Kidney (tissue), 14 donors: ENCODE results near the gene EPHA6. TPM values are rescaled to one million over a fixed set of nuclear protein-coding genes. Genes with fewer than 3 reads are reported as not detected.

Experiments
- DNase-seq, 5 donors: peaks; one replicate each; pipeline ENCODE4 v3.0.0-alpha.2; 2013 to 2020
- FAIRE-seq: peaks from 2 replicates; lab custom pipeline; 2012; peaks lifted over from hg19 to GRCh38; lab: Jason Lieb, UNC
- H3K27ac ChIP-seq, 2 donors: one replicate each; pipeline ENCODE4 v1.7.0; 2013; ENCODE audit warnings: low read depth in 2 of 2, low read length in 2 of 2, inconsistent platforms in 1 of 2
- H3K27me3 ChIP-seq: one replicate; pipeline ENCODE4 v1.7.1; 2013; ENCODE audit warnings: low read length, inconsistent platforms; ENCODE audit not compliant: control insufficient read depth, insufficient read depth
- H3K36me3 ChIP-seq, 3 donors: one replicate each; pipeline versions ENCODE4 v1.7.0 to v1.7.1; 2013; ENCODE audit warnings: low read length in 3 of 3, control low read depth in 1 of 3, inconsistent platforms in 1 of 3; ENCODE audit not compliant: insufficient read depth in 3 of 3, control insufficient read depth in 2 of 3
- H3K4me1 ChIP-seq, 3 donors: one replicate each; pipeline versions ENCODE4 v1.7.0 to v1.7.1; 2013; ENCODE audit warnings: low read length in 3 of 3, inconsistent platforms in 1 of 3, low read depth in 1 of 3; ENCODE audit not compliant: control insufficient read depth in 2 of 3, insufficient read depth in 2 of 3
- H3K4me3 ChIP-seq, 3 donors: one replicate each; pipeline versions ENCODE4 v1.7.0 to v1.8.1; 2013; ENCODE audit warnings: low read length in 3 of 3, control low read depth in 1 of 3, inconsistent platforms in 1 of 3
- H3K9ac ChIP-seq, 3 donors: one replicate each; pipeline versions ENCODE4 v1.7.0 to v1.7.1; 2013; ENCODE audit warnings: low read length in 3 of 3, control low read depth in 1 of 3, inconsistent platforms in 1 of 3
- H3K9me3 ChIP-seq, 3 donors: one replicate each; pipeline versions ENCODE4 v1.7.0 to v1.7.1; 2013; ENCODE audit warnings: low read length in 3 of 3, control low read depth in 1 of 3, inconsistent platforms in 1 of 3; ENCODE audit not compliant: control insufficient read depth in 2 of 3, insufficient read depth in 1 of 3
- intact Hi-C: fragments of 100-400 bp; cut with DNase I; formaldehyde crosslinking; loops from one replicate; pipeline ENCODE4 v1.11.1; 2022
- polyA plus RNA-seq: library from polyadenylated mRNA; stranded (reverse); fragments of 350-450 nt; fragmentation: Illumina TruSeq; extraction: RNeasy Lipid Tissue Mini Kit (QIAGEN cat#74804); gene quantifications from one replicate; pipeline ENCODE4 v1.2.3, GENCODE V29; 2014; ENCODE audit warnings: low read depth, low replicate concordance; ENCODE audit not compliant: insufficient read depth
- total RNA-seq: library from RNA; stranded (reverse); fragmentation: NEBNext Ultra II Directional; extraction: Animal tissue kit (Norgen Biotek cat#: 25700); gene quantifications from one replicate; pipeline ENCODE4 v1.2.1, GENCODE V29; 2021
- TF ChIP-seq, protein P1 (sequence below): IDR thresholded peaks from 3 replicates; pipeline ENCODE4 v1.5.1; 2012; ENCODE audit warnings: mild to moderate bottlenecking, moderate library complexity, borderline replicate concordance; ENCODE audit not compliant: insufficient read depth; ENCODE audit errors: extremely low read depth
- donor health status: control.
- donor health status: control.
- donor health status: control.
- donor health status: control.
- donor health status: control.
- donor health status: DM: yes; HTN: yes; CAD: no.
- donor health status: Normal renal cell carcinoma (clear cell type).

EPHA6 gene
- total and polyA plus RNA-seq, 2 donors from 2014 or later, result 0.66 TPM; not detected in 1

DNA sequence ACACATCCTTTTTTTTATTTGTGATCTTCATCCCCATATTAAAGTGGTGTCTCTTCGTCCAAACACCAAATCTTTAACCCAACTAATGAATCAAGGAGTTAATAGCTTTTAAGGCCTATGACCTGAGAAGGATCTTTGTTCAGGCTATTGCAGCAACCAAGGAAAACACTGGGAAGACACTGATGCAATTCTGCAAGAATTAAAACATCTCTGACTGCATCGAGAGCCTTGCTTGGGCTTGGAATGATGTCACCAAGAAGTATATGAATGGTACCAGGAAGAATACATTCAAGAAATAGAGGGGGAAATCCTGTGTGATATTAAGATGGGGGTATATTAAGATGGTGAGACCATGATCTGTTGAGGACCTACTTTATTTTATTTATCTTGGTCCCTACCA lies 736.0 kb downstream of the EPHA6 start:
- no peak for FAIRE-seq
- no peak overlapping the region for H3K27ac ChIP-seq
- intact Hi-C loops, result no loop called here
- TF ChIP-seq, protein P1, sequence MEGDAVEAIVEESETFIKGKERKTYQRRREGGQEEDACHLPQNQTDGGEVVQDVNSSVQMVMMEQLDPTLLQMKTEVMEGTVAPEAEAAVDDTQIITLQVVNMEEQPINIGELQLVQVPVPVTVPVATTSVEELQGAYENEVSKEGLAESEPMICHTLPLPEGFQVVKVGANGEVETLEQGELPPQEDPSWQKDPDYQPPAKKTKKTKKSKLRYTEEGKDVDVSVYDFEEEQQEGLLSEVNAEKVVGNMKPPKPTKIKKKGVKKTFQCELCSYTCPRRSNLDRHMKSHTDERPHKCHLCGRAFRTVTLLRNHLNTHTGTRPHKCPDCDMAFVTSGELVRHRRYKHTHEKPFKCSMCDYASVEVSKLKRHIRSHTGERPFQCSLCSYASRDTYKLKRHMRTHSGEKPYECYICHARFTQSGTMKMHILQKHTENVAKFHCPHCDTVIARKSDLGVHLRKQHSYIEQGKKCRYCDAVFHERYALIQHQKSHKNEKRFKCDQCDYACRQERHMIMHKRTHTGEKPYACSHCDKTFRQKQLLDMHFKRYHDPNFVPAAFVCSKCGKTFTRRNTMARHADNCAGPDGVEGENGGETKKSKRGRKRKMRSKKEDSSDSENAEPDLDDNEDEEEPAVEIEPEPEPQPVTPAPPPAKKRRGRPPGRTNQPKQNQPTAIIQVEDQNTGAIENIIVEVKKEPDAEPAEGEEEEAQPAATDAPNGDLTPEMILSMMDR, result no peak
- no peak overlapping the region for H3K4me3 ChIP-seq
- no peaks in the 10 kb centered on the region for H3K9me3 ChIP-seq
- no peaks in the 10 kb centered on the region for H3K27me3 ChIP-seq
- no peak for DNase-seq
- H3K4me1 ChIP-seq, result no peaks in the 10 kb centered on the region
- H3K36me3 ChIP-seq, result no peaks in the 10 kb centered on the region
- H3K9ac ChIP-seq, result no peak overlapping the region

- H3K27ac ChIP-seq, result no peak overlapping the region
- no peaks in the 10 kb centered on the region for H3K9me3 ChIP-seq
- no peaks in the 10 kb centered on the region for H3K27me3 ChIP-seq
- H3K9ac ChIP-seq, result no peak overlapping the region
- H3K4me3 ChIP-seq, result no peak overlapping the region
- H3K36me3 ChIP-seq, result no peaks in the 10 kb centered on the region
- TF ChIP-seq, protein P1, result no peak
- FAIRE-seq (no peak), DNase-seq (no peak)
- intact Hi-C loops, result no loop called here
- no peaks in the 10 kb centered on the region for H3K4me1 ChIP-seq
Measured at GRCh38 chr3:97552186-97552585, 737.8 kb downstream of the EPHA6 start.

DNA sequence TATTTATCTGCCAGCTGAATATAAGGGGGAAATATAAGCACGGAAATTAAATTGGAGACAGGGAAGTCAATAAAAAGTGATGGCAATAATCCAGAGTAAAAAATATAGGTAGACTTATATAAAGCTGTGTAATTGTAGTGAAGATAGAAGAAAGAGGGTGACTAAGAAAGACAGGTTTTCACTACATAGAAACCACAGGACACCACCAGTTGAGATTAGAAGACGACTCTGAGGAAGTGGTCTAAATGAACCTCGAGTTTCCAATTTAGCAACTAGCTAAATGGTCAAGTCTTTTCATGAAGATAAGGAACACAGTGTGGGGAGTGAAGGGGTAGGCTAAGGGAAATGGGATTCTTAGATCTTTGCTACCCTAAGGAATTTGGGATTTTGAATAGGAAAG lies 761.3 kb downstream of the EPHA6 start:
- intact Hi-C loops, result no loop called here
- DNase-seq (no peak), FAIRE-seq (no peak)
- Histone ChIP-seq H3K36me3 (no peaks in the 10 kb centered on the region), H3K4me1 (no peaks in the 10 kb centered on the region), H3K9ac (no peak overlapping the region), H3K9me3 (no peaks in the 10 kb centered on the region), H3K4me3 (no peak overlapping the region), H3K27ac (no peak overlapping the region), H3K27me3 (no peaks in the 10 kb centered on the region)
- TF ChIP-seq, protein P1, result no peak

- H3K27me3 ChIP-seq, result no peaks in the 10 kb centered on the region
- intact Hi-C loops, result no loop called here
- FAIRE-seq, result no peak
Measured at GRCh38 chr3:97576221-97576620, 761.8 kb downstream of the EPHA6 start.

More at GRCh38 chr3:97576221-97576620, 761.8 kb downstream of the EPHA6 start:
- DNase-seq, result no peak
- Histone ChIP-seq H3K9ac (no peak overlapping the region), H3K4me3 (no peak overlapping the region), H3K36me3 (no peaks in the 10 kb centered on the region), H3K27ac (no peak overlapping the region), H3K9me3 (no peaks in the 10 kb centered on the region), H3K4me1 (no peaks in the 10 kb centered on the region)
- TF ChIP-seq, protein P1, result no peak
